BLaER1 treated with 17β-estradiol and CSF1 and Interleukin-3, amounts not matched to agents 10 nM and 100 nM (cell line): Measurements from ENCODE around the gene HLCS.

Source experiments
- H3K27ac ChIP-seq, 11 experiments: shearing (Covaris generic); formaldehyde crosslinking; 2 replicates each; pipeline ENCODE4 v1.8.1; 2022
- H3K27me3 ChIP-seq, 11 experiments: shearing (Covaris generic); formaldehyde crosslinking; 2 replicates each; pipeline ENCODE4 v1.8.1; 2022
- H3K36me3 ChIP-seq, 11 experiments: shearing (Covaris generic); formaldehyde crosslinking; 2 replicates each; pipeline ENCODE4 v1.8.1; 2022
- H3K4me1 ChIP-seq, 10 experiments: shearing (Covaris generic); formaldehyde crosslinking; 2 replicates each; pipeline ENCODE4 v1.8.1; 2022
- H3K4me2 ChIP-seq, 11 experiments: shearing (Covaris generic); formaldehyde crosslinking; 2 replicates each; pipeline ENCODE4 v1.8.1; 2022
- H3K4me3 ChIP-seq, 10 experiments: shearing (Covaris generic); formaldehyde crosslinking; 2 replicates each; pipeline ENCODE4 v1.8.1; 2022
- H3K9ac ChIP-seq, 11 experiments: shearing (Covaris generic); formaldehyde crosslinking; 2 replicates each; pipeline ENCODE4 v1.8.1; 2022
- H3K9me3 ChIP-seq, 11 experiments: shearing (Covaris generic); formaldehyde crosslinking; replicated peaks in 1 of 11; 2 replicates each; pipeline ENCODE4 v1.8.1; 2022
- H4K20me1 ChIP-seq, 11 experiments: shearing (Covaris generic); formaldehyde crosslinking; 2 replicates each; pipeline ENCODE4 v1.8.1; 2022
- Cebpa-rat ChIP-seq, 11 experiments: shearing (Covaris generic); IDR thresholded peaks; 2 replicates each; pipeline ENCODE4 v1.8.1; 2022

HLCS gene

DNA sequence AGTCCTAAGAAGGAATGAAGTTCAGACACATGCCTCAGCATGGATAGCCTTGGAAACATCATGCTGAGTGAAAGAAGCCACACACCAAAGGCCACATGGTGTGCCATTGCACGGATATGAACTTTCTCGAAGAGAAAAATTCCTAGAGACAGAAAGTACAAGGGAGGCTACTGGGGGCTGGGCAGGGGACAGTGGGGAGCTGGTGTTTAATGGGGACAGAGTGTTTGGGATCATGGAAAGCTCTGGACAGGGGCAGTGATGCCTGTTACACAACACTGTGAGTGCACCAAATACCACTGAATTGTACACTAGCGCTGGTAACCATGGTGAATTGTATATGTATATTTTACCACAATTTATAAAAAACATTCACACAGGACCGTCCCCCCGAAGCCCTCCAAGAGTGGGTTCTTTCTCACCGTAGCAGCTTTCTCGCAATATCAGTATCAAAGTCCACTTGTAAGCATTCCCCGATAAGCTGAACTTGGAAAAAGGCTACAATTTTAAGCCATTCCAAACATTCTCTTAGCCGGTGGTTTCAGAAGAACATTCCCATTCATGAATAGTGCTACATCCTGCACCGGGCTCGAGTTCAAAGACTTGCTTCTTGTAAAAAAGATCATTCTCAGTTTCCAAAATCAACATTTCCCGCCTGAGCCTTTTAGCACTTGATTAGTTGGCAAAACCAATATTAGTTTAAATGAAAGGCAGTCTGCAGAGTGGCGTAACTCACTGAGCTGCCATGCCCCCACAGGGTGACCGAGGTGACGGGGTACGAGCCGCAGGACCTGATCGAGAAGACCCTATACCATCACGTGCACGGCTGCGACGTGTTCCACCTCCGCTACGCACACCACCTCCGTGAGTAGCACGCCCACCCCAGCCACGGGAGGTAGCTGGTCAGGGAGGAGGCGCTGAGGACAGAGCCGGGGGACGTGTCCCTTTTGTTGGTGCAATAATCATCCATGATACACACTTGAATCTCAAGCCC is 235.9 kb downstream of the HLCS start:
- Histone ChIP-seq H3K4me3 (no peak overlapping the region), H3K27me3 (no peaks in the 10 kb centered on the region), H3K4me1 (peaks cover 0 to 11% (median 6%) of the 10 kb centered on the region in 10 experiments; a peak in 6 of 20 replicates), H3K9me3 (no peaks in the 10 kb centered on the region), H3K36me3 (no peaks in the 10 kb centered on the region), H3K4me2 (no peak overlapping the region), H4K20me1 (no peaks in the 10 kb centered on the region), H3K27ac (no peak overlapping the region), H3K9ac (no peak overlapping the region)
- TF ChIP-seq Cebpa-rat (IDR thresholded peaks at IDR 0.05): no peak

- no peak for TF ChIP-seq Cebpa-rat (IDR thresholded peaks at IDR 0.05)
- H3K36me3 ChIP-seq: no peaks in the 10 kb centered on the region
Measured at GRCh38 chr21:36729310-36729970, 237.0 kb downstream of the HLCS start.

DNA sequence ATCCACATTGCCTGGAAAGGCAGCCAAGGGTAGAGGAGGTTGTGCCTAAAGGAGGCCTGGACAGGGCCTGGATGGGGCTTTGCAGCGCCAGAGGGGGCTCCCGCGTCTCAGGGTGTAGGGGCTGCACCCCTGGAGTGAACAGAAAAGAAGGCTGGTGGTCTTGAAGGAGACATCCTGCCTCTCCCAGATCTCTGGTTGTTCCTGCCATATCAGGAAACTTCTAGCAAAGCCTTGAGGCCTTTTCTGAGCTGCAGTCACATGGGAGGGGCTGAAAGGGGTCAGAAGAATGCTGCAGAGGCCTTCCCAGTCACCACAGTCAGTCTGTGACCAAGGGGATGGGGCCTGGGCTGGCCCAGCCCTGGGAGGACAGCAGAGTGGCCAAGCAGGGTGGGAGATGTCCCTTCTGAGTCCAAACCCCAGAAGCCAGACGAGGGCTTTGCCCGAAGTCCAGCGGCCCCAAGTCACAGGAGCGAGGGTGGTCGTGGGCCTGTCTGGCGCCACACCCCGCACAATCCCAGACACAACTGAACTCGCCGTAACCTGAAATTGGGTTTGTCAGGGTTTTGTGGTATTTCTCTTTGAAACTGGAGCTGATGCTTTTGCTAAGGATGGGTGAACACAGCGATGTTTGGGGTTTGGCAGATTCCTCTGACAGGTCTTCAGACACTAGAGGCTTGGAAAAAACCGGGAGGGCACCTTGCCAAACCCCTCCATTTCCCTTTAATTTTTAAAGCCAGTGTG is 237.9 kb downstream of the HLCS start:
- Histone ChIP-seq H3K4me1 (peaks cover 0 to 11% (median 6%) of the 10 kb centered on the region in 10 experiments; a peak in 6 of 20 replicates), H4K20me1 (no peaks in the 10 kb centered on the region), H3K27me3 (no peaks in the 10 kb centered on the region), H3K9me3 (no peaks in the 10 kb centered on the region), H3K4me2 (peak overlapping the region in 7 of 11 experiments; percentile 1 to 31 (median 15); a peak in 9 of 22 replicates), H3K9ac (no peak overlapping the region), H3K36me3 (no peaks in the 10 kb centered on the region), H3K4me3 (no peak overlapping the region), H3K27ac (no peak overlapping the region)
- no peak for TF ChIP-seq Cebpa-rat (IDR thresholded peaks at IDR 0.05)

More at GRCh38 chr21:36729310-36729970, 237.0 kb downstream of the HLCS start:
- no peak overlapping the region for H3K4me3 ChIP-seq
- H3K4me1 ChIP-seq: peaks cover 0 to 11% (median 6%) of the 10 kb centered on the region in 10 experiments; a peak in 6 of 20 replicates
- no peaks in the 10 kb centered on the region for H3K9me3 ChIP-seq
- no peak overlapping the region for H3K9ac ChIP-seq
- H3K27ac ChIP-seq: no peak overlapping the region
- H3K27me3 ChIP-seq: no peaks in the 10 kb centered on the region
- peak overlapping the region in 4 of 11 experiments; percentile 1 to 31 (median 12); a peak in 4 of 22 replicates for H3K4me2 ChIP-seq
- H4K20me1 ChIP-seq: no peaks in the 10 kb centered on the region

GRCh38 chr21:36727866-36728265 is 238.6 kb downstream of the HLCS start:
- Histone ChIP-seq H3K27me3 (no peaks in the 10 kb centered on the region), H4K20me1 (no peaks in the 10 kb centered on the region), H3K9me3 (no peaks in the 10 kb centered on the region), H3K9ac (no peak overlapping the region), H3K36me3 (no peaks in the 10 kb centered on the region), H3K27ac (no peak overlapping the region), H3K4me2 (peak overlapping the region in 1 of 11 experiments; percentile 31; a peak in 1 of 22 replicates), H3K4me1 (peaks cover 0 to 11% (median 6%) of the 10 kb centered on the region in 10 experiments; a peak in 6 of 20 replicates), H3K4me3 (no peak overlapping the region)
- no peak for TF ChIP-seq Cebpa-rat (IDR thresholded peaks at IDR 0.05)

GRCh38 chr21:36725793-36726386 is 240.6 kb downstream of the HLCS start:
- no peaks in the 10 kb centered on the region for H3K9me3 ChIP-seq
- H3K4me1 ChIP-seq: peaks cover 0 to 11% (median 6%) of the 10 kb centered on the region in 10 experiments; a peak in 6 of 20 replicates
- H3K9ac ChIP-seq: no peak overlapping the region
- no peaks in the 10 kb centered on the region for H4K20me1 ChIP-seq
- TF ChIP-seq Cebpa-rat (IDR thresholded peaks at IDR 0.05): no peak
- no peak overlapping the region for H3K27ac ChIP-seq
- H3K36me3 ChIP-seq: no peaks in the 10 kb centered on the region
- no peak overlapping the region for H3K4me3 ChIP-seq
- no peak overlapping the region for H3K4me2 ChIP-seq
- no peaks in the 10 kb centered on the region for H3K27me3 ChIP-seq

- Histone ChIP-seq H4K20me1 (no peaks in the 10 kb centered on the region), H3K36me3 (no peaks in the 10 kb centered on the region), H3K9me3 (no peaks in the 10 kb centered on the region), H3K4me2 (no peak overlapping the region), H3K9ac (no peak overlapping the region), H3K27ac (no peak overlapping the region), H3K27me3 (peaks cover 0 to 3% (median 0%) of the 10 kb centered on the region in 11 experiments; a peak in 2 of 22 replicates), H3K4me1 (peaks cover 0 to 11% (median 6%) of the 10 kb centered on the region in 10 experiments; a peak in 6 of 20 replicates), H3K4me3 (no peak overlapping the region)
- TF ChIP-seq Cebpa-rat (IDR thresholded peaks at IDR 0.05): no peak
Measured at GRCh38 chr21:36724660-36725059, 241.8 kb downstream of the HLCS start.

GRCh38 chr21:36723371-36723881 is 243.0 kb downstream of the HLCS start:
- H3K27me3 ChIP-seq: peaks cover 0 to 10% (median 2%) of the 10 kb centered on the region in 11 experiments; a peak in 9 of 22 replicates
- H3K36me3 ChIP-seq: no peaks in the 10 kb centered on the region
- TF ChIP-seq Cebpa-rat (IDR thresholded peaks at IDR 0.05): no peak

More at GRCh38 chr21:36723371-36723881, 243.0 kb downstream of the HLCS start:
- Histone ChIP-seq H3K4me1 (peaks cover 0 to 2% (median under 1%) of the 10 kb centered on the region in 10 experiments; a peak in 5 of 20 replicates), H3K27ac (no peak overlapping the region), H3K9ac (no peak overlapping the region), H3K4me3 (no peak overlapping the region), H3K4me2 (no peak overlapping the region), H3K9me3 (no peaks in the 10 kb centered on the region), H4K20me1 (no peaks in the 10 kb centered on the region)
